ENCODE measurements around the gene HOXD10.

Gene HOXD10

GRCh38 chr2:176082824-176083751 lies 33.5 kb upstream of the HOXD10 start:
- DNase-seq, result no peak

DNA sequence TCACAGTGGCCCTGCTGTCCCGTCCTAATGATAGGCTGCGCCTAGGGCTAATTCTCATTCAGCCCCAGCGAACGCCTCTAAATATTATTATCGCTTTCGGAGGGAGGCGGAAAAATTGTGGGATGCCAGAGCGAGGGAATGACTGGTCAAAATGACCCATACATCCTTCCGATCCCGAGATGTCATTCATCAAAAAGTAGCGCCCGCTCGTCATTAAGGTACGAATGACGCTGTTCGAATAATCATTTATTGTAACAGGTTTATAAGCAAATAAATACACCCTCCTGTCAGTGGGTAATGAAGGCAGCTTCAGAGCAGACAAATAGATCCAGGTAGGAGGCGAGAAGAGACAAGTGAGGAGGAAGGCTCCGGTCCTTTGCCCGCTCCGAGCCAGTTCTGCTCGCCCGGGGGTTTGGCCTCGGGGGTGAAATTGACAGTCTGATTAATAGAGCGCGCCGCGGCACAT lies 32.7 kb upstream of the HOXD10 start, which contains the start of gene EVX2:
Gene EVX2, minus strand, starts transcription at position 167 of the 466 bp plus-strand sequence. CDS start 186 bp downstream, outside the sequence.
- no peak for DNase-seq

GRCh38 chr2:176084611-176085119 lies 31.9 kb upstream of the HOXD10 start:
- no peak for DNase-seq

DNA sequence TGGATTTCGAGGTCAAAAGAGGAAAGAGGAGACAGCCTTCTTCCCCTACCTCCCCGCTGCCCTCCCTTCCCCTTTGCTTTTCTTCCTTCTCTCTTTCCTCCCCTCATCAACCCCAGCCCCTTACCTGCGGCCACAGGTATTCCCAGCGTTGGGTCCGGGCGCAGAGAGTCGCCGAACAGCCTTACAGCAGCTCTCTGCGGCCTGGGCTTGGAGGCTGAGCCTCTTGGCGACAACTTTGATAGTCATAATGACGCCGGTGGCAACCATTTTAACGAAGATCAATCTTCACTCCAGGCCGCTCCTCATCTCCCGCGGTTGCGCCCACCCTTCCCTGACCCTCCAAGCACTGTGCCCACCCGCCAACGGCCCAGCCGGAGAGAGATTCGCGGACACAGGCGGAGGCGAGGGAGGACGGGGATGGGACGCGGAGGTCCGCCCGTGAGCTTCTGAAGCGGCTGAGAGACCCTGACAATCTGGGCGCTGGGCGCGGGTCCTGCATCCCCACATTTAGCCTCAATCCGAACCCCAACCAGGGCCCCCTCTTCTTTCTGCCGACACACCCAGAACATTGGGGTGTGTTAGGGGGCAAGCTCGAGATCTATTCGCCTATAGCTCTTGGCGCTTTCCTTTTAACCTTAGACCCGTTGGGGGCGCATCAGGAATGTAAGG lies 31.3 kb upstream of the HOXD10 start:
- DNase-seq, result no peak

DNA sequence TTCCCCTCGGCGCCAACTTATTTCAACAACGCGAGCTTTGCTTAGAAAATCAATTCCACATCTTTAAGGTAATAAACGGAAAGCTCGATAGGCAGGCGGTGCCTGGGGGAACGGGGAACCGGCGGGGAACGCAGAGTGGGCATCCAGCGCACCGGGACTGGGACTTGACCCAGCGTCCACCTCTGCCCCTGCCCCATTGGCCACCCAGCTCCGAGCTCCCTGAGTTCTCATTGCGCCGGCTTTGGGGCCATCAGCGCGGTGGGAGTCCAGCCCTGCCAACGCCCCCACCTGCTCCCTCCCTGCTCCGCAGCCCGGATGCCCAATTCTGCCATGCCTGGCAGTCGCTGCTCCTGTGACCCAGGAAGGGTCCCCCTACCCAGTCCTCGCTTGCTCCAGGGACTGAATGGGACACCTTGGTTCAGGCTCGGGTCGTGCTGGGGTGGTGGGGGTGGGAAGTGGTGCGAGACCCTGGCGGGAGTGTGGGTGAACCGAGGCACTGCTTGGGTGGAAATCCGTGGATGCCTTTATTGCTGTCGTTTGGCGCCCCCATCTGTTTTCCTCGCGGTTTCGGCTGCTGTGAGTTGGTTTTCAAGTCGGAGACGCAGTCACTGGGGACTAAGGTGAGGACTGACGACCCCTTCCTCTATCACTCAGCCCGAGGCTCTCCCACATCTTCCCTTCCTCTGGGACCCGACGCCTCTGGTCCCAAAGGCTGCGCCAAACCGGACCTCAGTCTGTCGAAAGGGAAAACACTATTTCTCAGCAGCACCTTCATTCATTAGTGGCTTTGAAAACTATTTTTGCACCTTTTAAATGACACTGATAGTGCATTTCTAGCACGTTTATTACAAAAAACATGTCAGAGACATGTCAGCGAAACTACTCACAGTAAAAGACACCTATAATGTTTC lies 30.5 kb upstream of the HOXD10 start:
- DNase-seq, result peak; percentile 62

GRCh38 chr2:176087330-176088047 lies 29.1 kb upstream of the HOXD10 start:
- DNase-seq, result no peak

- DNase-seq, result peak; percentile 20
These were observed 28.3 kb upstream of the HOXD10 start for GRCh38 chr2:176088048-176088936.

DNA sequence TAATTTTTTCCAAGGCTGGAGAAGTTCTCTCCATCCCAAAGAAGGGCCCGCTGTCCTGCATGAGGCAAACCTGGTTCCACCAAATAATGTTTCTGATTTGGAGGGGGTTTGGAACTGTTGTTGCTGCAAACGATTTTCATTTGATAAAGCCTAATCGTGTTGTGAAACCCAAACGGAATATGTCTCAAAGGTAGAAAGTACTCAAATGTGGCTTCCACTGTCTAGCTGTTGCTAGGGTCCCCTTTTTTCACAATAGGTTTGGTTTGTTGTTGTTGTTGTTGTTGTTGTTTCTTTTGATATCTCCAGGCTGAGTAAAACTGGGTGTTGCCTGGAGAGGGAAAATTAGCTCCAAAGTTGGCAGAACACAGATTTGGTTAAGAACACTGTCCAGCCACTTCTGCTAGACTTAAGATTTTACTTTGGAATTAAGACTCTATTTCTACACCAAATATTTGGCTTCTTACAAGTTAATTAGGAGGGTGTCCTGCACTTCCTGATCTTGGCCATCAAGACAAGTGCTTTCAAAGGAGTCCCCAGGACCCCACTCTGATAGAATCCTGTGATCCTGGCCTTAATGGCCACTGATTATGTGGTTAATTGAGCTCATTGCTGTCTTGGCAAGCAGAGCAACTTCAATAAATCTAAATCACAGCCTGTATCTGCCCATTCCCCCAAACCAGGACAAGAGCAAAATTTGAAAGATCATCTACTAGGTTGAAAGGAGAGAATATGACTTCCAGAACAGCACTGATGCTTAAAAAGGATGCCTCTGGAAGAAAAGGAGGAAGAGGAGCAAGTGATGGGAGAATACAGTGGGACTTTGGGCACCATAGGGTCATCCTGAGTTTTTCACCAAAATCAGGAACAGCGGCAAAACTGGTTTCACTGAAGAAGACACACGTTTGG lies 27.4 kb upstream of the HOXD10 start:
- no peak for DNase-seq

- DNase-seq, result no peak
These were observed 26.7 kb upstream of the HOXD10 start for GRCh38 chr2:176089843-176090395.

DNA sequence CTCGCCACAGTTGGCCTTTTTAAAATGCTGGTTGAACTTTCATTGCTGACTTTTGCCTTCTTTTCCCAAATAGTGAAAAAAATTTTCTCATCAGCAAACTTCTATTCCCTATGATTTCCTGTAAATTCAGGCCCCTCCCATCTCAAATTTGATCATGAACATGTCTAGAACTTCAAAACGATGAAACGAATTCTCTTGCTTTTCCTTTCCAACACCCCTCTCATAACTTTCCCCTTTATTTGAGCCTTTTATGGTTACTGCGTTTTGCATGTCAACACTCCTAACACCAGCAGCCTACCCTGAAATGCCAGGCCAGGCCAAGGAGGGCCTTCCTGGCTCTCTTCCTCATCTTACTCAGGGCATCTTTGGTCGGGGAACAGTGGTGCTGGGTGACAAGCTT lies 25.7 kb upstream of the HOXD10 start:
- DNase-seq, result no peak

DNA sequence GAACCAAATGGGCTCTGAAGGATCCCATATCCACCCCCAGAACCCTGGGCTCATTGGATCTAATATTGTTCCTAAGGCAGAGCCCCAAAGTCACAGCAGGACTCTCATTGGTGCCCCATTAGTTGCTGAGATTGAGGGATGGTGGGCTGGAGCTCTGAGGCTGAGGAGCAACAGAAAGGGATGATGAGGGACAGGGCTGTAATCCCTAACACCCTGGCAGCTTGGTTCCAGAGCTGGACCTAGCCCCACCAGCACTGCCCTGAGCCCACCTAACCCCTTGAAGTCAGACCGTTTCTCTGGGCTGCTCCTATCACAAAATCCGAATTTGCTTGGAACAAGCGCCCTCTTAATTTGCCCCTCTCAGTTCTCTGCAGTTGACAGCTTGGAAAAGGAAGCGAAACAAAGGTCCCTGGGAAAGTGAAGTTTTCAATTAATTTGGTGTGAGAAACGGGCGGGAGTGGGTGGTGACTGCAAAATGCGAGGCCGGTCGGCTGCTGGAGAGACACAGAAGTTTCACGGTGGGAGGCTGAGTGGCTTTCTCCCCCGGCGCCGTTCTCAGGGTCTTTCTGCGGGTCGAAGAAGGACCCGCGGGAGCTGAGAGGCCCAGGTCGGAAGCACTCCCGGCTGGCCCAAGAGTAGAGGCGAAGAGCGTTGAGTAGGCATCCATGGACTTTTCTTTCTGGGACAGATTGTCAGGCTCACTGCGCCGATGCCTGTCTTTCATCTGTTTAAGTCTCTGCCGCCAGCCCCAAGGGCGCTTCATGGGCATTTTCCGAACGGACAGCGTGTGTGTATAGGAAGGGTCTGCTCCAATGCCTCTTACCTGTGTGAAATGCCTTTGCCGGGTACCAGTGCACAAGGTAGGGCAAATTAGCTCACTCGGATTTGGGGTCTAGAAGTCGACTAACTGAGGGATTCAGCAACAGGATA lies 25.0 kb upstream of the HOXD10 start:
- no peak for DNase-seq

DNA sequence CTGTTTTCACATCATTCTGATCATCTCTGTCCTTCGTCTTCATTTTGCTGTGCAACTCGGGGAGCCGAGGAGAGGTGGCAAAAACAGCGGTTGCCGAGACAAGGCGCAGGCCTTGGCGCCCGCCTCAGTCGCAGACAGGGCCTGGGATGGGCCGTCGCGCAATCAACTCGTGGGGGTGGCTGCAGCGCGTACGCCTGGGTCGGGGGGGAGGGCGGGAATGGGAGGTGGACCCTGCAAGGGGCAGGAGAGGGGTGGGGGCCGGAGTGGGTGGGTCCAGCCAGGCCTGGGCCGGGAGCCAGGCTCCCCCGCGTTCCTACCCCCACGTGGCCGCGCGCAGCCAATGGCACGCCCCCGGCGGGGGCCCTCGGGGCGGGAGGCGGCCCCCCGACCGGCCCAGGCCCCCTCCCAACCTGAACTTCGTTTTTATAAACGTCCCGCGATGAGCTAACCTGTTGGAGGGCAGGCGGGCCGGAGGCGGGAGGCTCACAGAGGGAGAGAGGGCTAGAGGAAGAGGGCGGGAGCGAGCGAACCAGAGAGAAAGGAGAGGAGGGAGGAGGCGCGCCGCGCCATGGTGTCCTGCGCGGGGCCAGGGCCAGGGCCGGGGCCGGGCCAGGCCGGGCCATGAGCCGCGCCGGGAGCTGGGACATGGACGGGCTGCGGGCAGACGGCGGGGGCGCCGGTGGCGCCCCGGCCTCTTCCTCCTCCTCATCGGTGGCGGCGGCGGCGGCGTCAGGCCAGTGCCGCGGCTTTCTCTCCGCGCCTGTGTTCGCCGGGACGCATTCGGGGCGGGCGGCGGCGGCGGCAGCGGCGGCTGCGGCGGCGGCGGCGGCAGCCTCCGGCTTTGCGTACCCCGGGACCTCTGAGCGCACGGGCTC lies 24.1 kb upstream of the HOXD10 start, which contains the start of gene HOXD13:
Gene HOXD13, plus strand, starts transcription at position 452 of the 875 bp plus-strand sequence. Its CDS starts 170 bp downstream, at position 622.
- no peak for DNase-seq

DNA sequence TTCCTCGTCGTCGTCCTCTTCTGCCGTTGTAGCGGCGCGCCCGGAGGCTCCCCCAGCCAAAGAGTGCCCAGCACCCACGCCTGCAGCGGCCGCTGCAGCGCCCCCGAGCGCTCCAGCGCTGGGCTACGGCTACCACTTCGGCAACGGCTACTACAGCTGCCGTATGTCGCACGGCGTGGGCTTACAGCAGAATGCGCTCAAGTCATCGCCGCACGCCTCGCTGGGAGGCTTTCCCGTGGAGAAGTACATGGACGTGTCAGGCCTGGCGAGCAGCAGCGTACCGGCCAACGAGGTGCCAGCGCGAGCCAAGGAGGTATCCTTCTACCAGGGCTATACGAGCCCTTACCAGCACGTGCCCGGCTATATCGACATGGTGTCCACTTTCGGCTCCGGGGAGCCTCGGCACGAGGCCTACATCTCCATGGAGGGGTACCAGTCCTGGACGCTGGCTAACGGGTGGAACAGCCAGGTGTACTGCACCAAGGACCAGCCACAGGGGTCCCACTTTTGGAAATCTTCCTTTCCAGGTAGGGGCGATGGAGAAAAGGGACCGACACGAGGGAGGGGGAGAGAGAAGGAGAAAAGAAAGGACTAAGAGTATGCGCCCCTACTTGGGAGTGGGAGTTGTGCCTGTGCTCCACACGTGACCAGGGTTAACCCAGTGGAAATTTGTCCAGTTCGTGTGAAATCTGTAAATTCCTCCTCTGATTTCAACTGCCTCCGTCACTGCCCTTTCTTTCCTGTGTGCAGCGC lies 23.3 kb upstream of the HOXD10 start:
- no peak for DNase-seq

DNA sequence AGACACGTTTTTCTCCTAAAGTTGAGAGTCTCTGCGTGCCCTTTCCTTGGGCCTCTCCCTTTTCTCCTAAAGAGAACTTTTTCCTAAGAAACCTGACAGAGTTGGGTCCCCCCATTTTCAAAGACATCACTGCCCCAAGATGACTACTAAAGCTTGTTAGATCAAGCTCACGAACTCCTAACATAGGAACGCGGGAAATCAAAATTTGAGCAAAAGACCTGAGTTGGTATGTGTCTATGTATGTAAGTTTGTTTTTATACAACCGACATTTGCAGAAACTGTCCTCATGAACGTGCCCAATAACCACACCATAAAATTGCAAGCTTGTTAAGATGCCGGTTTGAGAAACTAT lies 22.7 kb upstream of the HOXD10 start:
- DNase-seq, result no peak

GRCh38 chr2:176094349-176094748 lies 22.2 kb upstream of the HOXD10 start:
- DNase-seq, result no peak

- no peak for DNase-seq
These were observed 21.2 kb upstream of the HOXD10 start for GRCh38 chr2:176095421-176095820.

Measured in NCI-H1694 (cell line).